HepG2 (cell line): ENCODE results near the gene PNPLA3. TPM values are rescaled to one million over a fixed set of nuclear protein-coding genes. Genes with fewer than 3 reads are reported as not detected.

Experiments used
- AGO1 ChIP-seq: fragments of 200-400 bp; formaldehyde crosslinking; IDR thresholded peaks from 2 replicates; pipeline ENCODE4 v1.6.1; 2017; ENCODE audit warnings: mild to moderate bottlenecking, low read depth, low read length, moderate library complexity; ENCODE audit not compliant: poor library complexity, severe bottlenecking
- ATF4 ChIP-seq, 2 experiments: fragments of 450-650 bp in 1 of 2; sonication (generic) in 1 of 2; formaldehyde crosslinking; IDR thresholded peaks; 2 replicates each; pipeline versions ENCODE4 v1.5.0 to v1.8.0; 2020 to 2022; ENCODE audit warnings: mild to moderate bottlenecking in 1 of 2, missing genetic modification reagents in 1 of 2
- GATA4 ChIP-seq: sonication (generic); IDR thresholded peaks from 2 replicates; pipeline ENCODE4 v1.6.1; 2016; ENCODE audit warnings: antibody characterized with exemption, low read depth, borderline replicate concordance
- NFKB2 ChIP-seq: sonication (generic); formaldehyde crosslinking; IDR thresholded peaks from 2 replicates; pipeline ENCODE4 v1.4.0; 2020; ENCODE audit warnings: missing genetic modification reagents, borderline replicate concordance
- NR2F1 ChIP-seq, 2 experiments: fragments of 450-650 bp in 1 of 2; formaldehyde crosslinking in 1 of 2; IDR thresholded peaks; 2 replicates each; pipeline versions ENCODE4 v1.5.0 to v1.6.1; 2016 to 2020; ENCODE audit warnings: mild to moderate bottlenecking in 1 of 2, missing compliant biosample characterization in 1 of 2, missing genetic modification reagents in 1 of 2, moderate library complexity in 1 of 2
- polyA plus RNA-seq, 8 experiments: library from polyadenylated mRNA; depleted of rRNA in 3 of 8; stranded (reverse) in 7 of 8; unstranded in 1 of 8; fragments of >200 nt; fragmentation: Illumina TruSeq in 4 of 8; extraction: Trizol in 4 of 8; gene quantifications; 2 replicates each; pipeline versions ENCODE4 v1.2.1 to v1.2.3, GENCODE V29; 2011 to 2016; ENCODE audit warnings: low read depth in 4 of 8, missing spikeins in 1 of 8, mixed read lengths in 1 of 8; ENCODE audit not compliant: insufficient read depth in 1 of 8
- total RNA-seq, 5 experiments: library from RNA; depleted of rRNA; stranded (reverse); fragments of >200 nt; fragmentation: Illumina TruSeq; extraction: Trizol; gene quantifications; 2 replicates each; pipeline ENCODE4 v1.2.3, GENCODE V29; 2016; ENCODE audit warnings: low read depth in 1 of 5
- TF ChIP-seq, protein P1 (sequence below): sonication (generic); formaldehyde crosslinking; IDR thresholded peaks from 2 replicates; pipeline ENCODE4 v1.5.1; 2020; ENCODE audit warnings: mild to moderate bottlenecking, missing genetic modification reagents, borderline replicate concordance
- TF ChIP-seq, protein P2 (sequence below): sonication (generic); formaldehyde crosslinking; IDR thresholded peaks from 2 replicates; pipeline ENCODE4 v1.8.0; 2022; ENCODE audit warnings: missing genetic modification reagents, mild to moderate bottlenecking, moderate library complexity, borderline replicate concordance
- TF ChIP-seq, protein P3 (sequence below): sonication (generic); formaldehyde crosslinking; IDR thresholded peaks from 2 replicates; pipeline ENCODE4 v1.4.0; 2020; ENCODE audit warnings: missing genetic modification reagents

The PNPLA3 gene
- total and polyA plus RNA-seq, 2 of the 13 experiments (the other 11 are each of a cell fraction or from before 2014, with no cell fraction given), result 16.9 to 19.8 TPM

DNA sequence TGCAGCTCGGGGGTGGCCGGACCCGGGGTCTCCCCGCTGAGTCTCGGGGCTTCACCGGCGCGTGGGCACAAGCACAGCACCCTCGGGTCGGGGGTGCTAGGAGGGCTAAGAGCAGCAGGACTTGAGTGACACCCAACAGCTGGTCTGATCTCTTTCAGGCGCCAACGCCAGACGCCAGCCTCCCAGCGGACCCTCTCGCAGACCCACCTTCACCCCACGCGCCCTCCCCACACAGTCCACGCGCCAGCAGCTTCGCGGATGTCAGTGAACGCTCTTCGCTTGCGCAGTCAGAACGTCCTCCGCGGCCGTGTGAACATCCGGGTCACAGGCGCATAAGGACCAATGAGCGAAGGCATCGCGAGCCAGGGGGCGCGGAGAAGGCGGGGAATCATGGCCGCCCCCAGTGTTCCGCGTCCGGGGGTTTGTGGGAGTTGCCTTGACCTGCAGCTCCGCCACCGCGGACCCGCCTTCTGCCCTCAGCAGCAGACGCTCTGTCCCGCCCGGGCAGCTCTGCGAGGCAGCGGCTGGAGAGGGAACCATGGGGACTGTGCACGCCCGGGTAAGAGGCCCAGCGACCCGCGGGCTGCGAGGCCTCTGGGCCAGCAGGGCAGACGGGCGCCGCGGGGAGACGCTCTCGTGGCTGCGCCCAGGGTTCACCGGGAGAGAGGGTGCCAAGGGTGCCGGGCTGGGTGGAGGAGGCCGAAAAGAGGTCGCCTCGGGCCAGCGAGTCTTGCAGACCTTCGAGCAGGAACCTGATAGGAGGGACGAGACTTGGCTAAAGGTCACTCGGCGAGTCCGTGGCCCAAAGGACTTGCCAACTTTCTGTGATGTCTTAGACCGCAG, 31.7 kb downstream of the PNPLA3 start, which contains the start of gene SAMM50 (continued):
- TF ChIP-seq, protein P1, sequence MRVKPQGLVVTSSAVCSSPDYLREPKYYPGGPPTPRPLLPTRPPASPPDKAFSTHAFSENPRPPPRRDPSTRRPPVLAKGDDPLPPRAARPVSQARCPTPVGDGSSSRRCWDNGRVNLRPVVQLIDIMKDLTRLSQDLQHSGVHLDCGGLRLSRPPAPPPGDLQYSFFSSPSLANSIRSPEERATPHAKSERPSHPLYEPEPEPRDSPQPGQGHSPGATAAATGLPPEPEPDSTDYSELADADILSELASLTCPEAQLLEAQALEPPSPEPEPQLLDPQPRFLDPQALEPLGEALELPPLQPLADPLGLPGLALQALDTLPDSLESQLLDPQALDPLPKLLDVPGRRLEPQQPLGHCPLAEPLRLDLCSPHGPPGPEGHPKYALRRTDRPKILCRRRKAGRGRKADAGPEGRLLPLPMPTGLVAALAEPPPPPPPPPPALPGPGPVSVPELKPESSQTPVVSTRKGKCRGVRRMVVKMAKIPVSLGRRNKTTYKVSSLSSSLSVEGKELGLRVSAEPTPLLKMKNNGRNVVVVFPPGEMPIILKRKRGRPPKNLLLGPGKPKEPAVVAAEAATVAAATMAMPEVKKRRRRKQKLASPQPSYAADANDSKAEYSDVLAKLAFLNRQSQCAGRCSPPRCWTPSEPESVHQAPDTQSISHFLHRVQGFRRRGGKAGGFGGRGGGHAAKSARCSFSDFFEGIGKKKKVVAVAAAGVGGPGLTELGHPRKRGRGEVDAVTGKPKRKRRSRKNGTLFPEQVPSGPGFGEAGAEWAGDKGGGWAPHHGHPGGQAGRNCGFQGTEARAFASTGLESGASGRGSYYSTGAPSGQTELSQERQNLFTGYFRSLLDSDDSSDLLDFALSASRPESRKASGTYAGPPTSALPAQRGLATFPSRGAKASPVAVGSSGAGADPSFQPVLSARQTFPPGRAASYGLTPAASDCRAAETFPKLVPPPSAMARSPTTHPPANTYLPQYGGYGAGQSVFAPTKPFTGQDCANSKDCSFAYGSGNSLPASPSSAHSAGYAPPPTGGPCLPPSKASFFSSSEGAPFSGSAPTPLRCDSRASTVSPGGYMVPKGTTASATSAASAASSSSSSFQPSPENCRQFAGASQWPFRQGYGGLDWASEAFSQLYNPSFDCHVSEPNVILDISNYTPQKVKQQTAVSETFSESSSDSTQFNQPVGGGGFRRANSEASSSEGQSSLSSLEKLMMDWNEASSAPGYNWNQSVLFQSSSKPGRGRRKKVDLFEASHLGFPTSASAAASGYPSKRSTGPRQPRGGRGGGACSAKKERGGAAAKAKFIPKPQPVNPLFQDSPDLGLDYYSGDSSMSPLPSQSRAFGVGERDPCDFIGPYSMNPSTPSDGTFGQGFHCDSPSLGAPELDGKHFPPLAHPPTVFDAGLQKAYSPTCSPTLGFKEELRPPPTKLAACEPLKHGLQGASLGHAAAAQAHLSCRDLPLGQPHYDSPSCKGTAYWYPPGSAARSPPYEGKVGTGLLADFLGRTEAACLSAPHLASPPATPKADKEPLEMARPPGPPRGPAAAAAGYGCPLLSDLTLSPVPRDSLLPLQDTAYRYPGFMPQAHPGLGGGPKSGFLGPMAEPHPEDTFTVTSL (CRISPR knock-in tag), result 0 out of 2 replicates have a peak, but pooled peaks have one; percentile 21
- TF ChIP-seq, protein P2, sequence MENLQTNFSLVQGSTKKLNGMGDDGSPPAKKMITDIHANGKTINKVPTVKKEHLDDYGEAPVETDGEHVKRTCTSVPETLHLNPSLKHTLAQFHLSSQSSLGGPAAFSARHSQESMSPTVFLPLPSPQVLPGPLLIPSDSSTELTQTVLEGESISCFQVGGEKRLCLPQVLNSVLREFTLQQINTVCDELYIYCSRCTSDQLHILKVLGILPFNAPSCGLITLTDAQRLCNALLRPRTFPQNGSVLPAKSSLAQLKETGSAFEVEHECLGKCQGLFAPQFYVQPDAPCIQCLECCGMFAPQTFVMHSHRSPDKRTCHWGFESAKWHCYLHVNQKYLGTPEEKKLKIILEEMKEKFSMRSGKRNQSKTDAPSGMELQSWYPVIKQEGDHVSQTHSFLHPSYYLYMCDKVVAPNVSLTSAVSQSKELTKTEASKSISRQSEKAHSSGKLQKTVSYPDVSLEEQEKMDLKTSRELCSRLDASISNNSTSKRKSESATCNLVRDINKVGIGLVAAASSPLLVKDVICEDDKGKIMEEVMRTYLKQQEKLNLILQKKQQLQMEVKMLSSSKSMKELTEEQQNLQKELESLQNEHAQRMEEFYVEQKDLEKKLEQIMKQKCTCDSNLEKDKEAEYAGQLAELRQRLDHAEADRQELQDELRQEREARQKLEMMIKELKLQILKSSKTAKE (CRISPR knock-in tag), result peak; percentile 74
- peak; percentile 67 for TF ChIP-seq AGO1
- peak; percentile 68; the same call in 1 of the 2 replicates for TF ChIP-seq NFKB2 (CRISPR knock-in tag)
- TF ChIP-seq, protein P3, sequence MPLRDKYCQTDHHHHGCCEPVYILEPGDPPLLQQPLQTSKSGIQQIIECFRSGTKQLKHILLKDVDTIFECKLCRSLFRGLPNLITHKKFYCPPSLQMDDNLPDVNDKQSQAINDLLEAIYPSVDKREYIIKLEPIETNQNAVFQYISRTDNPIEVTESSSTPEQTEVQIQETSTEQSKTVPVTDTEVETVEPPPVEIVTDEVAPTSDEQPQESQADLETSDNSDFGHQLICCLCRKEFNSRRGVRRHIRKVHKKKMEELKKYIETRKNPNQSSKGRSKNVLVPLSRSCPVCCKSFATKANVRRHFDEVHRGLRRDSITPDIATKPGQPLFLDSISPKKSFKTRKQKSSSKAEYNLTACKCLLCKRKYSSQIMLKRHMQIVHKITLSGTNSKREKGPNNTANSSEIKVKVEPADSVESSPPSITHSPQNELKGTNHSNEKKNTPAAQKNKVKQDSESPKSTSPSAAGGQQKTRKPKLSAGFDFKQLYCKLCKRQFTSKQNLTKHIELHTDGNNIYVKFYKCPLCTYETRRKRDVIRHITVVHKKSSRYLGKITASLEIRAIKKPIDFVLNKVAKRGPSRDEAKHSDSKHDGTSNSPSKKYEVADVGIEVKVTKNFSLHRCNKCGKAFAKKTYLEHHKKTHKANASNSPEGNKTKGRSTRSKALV (CRISPR knock-in tag), result no peak
- TF ChIP-seq NR2F1 (CRISPR knock-in tag; IDR thresholded peaks at IDR 0.05), result peak in 1 of 2 experiments; percentile 25; a peak in 1 of 4 replicates
- TF ChIP-seq ATF4 (CRISPR knock-in tag; IDR thresholded peaks at IDR 0.05), result peak in 1 of 2 experiments; percentile 75; a peak in 2 of 4 replicates
- peak; percentile 45; the same call in 1 of the 2 replicates for TF ChIP-seq GATA4
